Measurements from ENCODE around the gene MOCS1. TPM values are rescaled to one million over a fixed set of nuclear protein-coding genes. Genes with fewer than 3 reads are reported as not detected.

MOCS1 gene
- total and polyA plus RNA-seq, 2 experiments from 2014 or later = 17.2 to 28.1 TPM

GRCh38 chr6:39897698-39898097 lies 36.6 kb downstream of the MOCS1 start:
- Histone ChIP-seq H3K36me3 (ENCODE audit: insufficient read depth) (no peaks in the 10 kb centered on the region), H3K4me2 (peak overlapping the region; percentile 46; the same call in 1 of the 2 replicates), H4K20me1 (replicated peaks; ENCODE audit: insufficient read depth) (no peaks in the 10 kb centered on the region), H3K27me3 (ENCODE audit: insufficient read depth) (no peaks in the 10 kb centered on the region), H3K79me2 (replicated peaks; ENCODE audit: insufficient read depth) (no peaks in the 10 kb centered on the region), H2AFZ (no peak overlapping the region), H3K4me3 (no peak overlapping the region), H3K27ac (ENCODE audit: low read depth) (no peak overlapping the region), H3K4me1 (ENCODE audit: insufficient read depth) (peaks cover 16% of the 10 kb centered on the region), H3F3A (replicated peaks; ENCODE audit: low read depth) (no peaks in the 10 kb centered on the region), H3K9me2 (ENCODE audit: insufficient read depth) (peaks cover 15% of the 10 kb centered on the region; the same call in 1 of the 2 replicates)
- peak; percentile 38 for DNase-seq (ENCODE audit: low spot score)
- Mint-ChIP-seq H3K9me3 (no peaks in the 10 kb centered on the region), H3K27ac (no peak overlapping the region), H3K4me1 (peaks cover 21% of the 10 kb centered on the region), H3K4me3 (no peak overlapping the region), H3K36me3 (ENCODE audit: low read depth) (peaks cover 6% of the 10 kb centered on the region; the same call in 1 of the 3 replicates), H3K27me3 (ENCODE audit: insufficient read depth, low read depth, poor library complexity) (peaks cover 13% of the 10 kb centered on the region)
- peak; percentile 84 for ATAC-seq
- TF ChIP-seq, protein P1, sequence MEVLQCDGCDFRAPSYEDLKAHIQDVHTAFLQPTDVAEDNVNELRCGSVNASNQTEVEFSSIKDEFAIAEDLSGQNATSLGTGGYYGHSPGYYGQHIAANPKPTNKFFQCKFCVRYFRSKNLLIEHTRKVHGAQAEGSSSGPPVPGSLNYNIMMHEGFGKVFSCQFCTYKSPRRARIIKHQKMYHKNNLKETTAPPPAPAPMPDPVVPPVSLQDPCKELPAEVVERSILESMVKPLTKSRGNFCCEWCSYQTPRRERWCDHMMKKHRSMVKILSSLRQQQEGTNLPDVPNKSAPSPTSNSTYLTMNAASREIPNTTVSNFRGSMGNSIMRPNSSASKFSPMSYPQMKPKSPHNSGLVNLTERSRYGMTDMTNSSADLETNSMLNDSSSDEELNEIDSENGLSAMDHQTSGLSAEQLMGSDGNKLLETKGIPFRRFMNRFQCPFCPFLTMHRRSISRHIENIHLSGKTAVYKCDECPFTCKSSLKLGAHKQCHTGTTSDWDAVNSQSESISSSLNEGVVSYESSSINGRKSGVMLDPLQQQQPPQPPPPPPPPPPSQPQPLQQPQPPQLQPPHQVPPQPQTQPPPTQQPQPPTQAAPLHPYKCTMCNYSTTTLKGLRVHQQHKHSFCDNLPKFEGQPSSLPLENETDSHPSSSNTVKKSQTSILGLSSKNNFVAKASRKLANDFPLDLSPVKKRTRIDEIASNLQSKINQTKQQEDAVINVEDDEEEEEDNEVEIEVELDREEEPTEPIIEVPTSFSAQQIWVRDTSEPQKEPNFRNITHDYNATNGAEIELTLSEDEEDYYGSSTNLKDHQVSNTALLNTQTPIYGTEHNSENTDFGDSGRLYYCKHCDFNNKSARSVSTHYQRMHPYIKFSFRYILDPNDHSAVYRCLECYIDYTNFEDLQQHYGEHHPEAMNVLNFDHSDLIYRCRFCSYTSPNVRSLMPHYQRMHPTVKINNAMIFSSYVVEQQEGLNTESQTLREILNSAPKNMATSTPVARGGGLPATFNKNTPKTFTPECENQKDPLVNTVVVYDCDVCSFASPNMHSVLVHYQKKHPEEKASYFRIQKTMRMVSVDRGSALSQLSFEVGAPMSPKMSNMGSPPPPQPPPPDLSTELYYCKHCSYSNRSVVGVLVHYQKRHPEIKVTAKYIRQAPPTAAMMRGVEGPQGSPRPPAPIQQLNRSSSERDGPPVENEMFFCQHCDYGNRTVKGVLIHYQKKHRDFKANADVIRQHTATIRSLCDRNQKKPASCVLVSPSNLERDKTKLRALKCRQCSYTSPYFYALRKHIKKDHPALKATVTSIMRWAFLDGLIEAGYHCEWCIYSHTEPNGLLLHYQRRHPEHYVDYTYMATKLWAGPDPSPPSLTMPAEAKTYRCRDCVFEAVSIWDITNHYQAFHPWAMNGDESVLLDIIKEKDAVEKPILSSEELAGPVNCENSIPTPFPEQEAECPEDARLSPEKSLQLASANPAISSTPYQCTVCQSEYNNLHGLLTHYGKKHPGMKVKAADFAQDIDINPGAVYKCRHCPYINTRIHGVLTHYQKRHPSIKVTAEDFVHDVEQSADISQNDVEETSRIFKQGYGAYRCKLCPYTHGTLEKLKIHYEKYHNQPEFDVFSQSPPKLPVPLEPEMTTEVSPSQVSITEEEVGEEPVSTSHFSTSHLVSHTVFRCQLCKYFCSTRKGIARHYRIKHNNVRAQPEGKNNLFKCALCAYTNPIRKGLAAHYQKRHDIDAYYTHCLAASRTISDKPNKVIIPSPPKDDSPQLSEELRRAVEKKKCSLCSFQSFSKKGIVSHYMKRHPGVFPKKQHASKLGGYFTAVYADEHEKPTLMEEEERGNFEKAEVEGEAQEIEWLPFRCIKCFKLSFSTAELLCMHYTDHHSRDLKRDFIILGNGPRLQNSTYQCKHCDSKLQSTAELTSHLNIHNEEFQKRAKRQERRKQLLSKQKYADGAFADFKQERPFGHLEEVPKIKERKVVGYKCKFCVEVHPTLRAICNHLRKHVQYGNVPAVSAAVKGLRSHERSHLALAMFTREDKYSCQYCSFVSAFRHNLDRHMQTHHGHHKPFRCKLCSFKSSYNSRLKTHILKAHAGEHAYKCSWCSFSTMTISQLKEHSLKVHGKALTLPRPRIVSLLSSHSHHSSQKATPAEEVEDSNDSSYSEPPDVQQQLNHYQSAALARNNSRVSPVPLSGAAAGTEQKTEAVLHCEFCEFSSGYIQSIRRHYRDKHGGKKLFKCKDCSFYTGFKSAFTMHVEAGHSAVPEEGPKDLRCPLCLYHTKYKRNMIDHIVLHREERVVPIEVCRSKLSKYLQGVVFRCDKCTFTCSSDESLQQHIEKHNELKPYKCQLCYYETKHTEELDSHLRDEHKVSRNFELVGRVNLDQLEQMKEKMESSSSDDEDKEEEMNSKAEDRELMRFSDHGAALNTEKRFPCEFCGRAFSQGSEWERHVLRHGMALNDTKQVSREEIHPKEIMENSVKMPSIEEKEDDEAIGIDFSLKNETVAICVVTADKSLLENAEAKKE (CRISPR knock-in tag; IDR thresholded peaks at IDR 0.05) = peak; percentile 67
- TF ChIP-seq CREB1 (CRISPR knock-in tag; IDR thresholded peaks at IDR 0.05; ENCODE audit: low read depth) (no peak), EZH2 (IDR thresholded peaks at IDR 0.05; ENCODE audit: low read depth, unreplicated experiment) (no peak)

DNA sequence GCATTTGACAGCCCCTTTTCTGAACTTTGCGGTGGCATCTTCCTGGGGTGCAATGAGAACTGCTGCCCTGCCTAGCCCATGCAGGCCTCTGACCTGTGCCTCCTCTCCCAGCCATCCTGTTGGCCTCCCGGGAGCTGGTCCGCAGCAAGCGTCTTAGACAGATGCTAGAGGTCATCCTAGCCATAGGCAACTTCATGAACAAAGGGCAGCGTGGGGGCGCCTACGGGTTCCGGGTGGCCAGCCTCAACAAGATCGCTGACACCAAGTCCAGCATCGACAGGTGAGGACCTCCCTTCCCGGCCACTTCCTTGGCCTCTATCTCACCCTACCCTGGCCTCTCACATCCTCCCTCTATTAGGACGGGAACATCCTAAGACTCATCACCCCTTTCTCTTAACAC lies 37.6 kb downstream of the MOCS1 start:
- DNase-seq (ENCODE audit: low spot score) (no peak), ATAC-seq (no peak)
- H3K27ac Mint-ChIP-seq = no peak overlapping the region
- Histone ChIP-seq H4K20me1 (replicated peaks; ENCODE audit: insufficient read depth) (no peaks in the 10 kb centered on the region), H3F3A (replicated peaks; ENCODE audit: low read depth) (no peaks in the 10 kb centered on the region), H3K4me1 (ENCODE audit: insufficient read depth) (peaks cover 16% of the 10 kb centered on the region), H2AFZ (no peak overlapping the region), H3K4me3 (no peak overlapping the region), H3K79me2 (replicated peaks; ENCODE audit: insufficient read depth) (no peaks in the 10 kb centered on the region), H3K4me2 (no peak overlapping the region), H3K27me3 (ENCODE audit: insufficient read depth) (no peaks in the 10 kb centered on the region), H3K36me3 (ENCODE audit: insufficient read depth) (no peaks in the 10 kb centered on the region), H3K9me2 (ENCODE audit: insufficient read depth) (peaks cover 15% of the 10 kb centered on the region; the same call in 1 of the 2 replicates), H3K27ac (ENCODE audit: low read depth) (no peak overlapping the region)
- H3K36me3 Mint-ChIP-seq (ENCODE audit: low read depth) = peaks cover 6% of the 10 kb centered on the region; the same call in 1 of the 3 replicates
- peaks cover 21% of the 10 kb centered on the region for H3K4me1 Mint-ChIP-seq
- peaks cover 10% of the 10 kb centered on the region for H3K27me3 Mint-ChIP-seq (ENCODE audit: insufficient read depth, low read depth, poor library complexity)
- H3K9me3 Mint-ChIP-seq = no peaks in the 10 kb centered on the region
- H3K4me3 Mint-ChIP-seq = no peak overlapping the region
- TF ChIP-seq JUNB (IDR thresholded peaks at IDR 0.05; ENCODE audit: unreplicated experiment) = no peak
- no peak for TF ChIP-seq STAT1 (IDR thresholded peaks at IDR 0.05; ENCODE audit: unreplicated experiment)
- no peak for TF ChIP-seq NANOG (IDR thresholded peaks at IDR 0.05; ENCODE audit: borderline replicate concordance)
- TF ChIP-seq ZNF331 (CRISPR knock-in tag; IDR thresholded peaks at IDR 0.05; ENCODE audit: low read depth) = no peak
- TF ChIP-seq EZH2 (IDR thresholded peaks at IDR 0.05; ENCODE audit: low read depth, unreplicated experiment) = no peak
- TF ChIP-seq CREB1 (CRISPR knock-in tag; IDR thresholded peaks at IDR 0.05; ENCODE audit: low read depth) = no peak
- no peak for TF ChIP-seq EZH2phosphoT487 (IDR thresholded peaks at IDR 0.05; ENCODE audit: unreplicated experiment)
- TF ChIP-seq ETS1 (IDR thresholded peaks at IDR 0.05) = no peak
- TF ChIP-seq ZNF114 (CRISPR knock-in tag; IDR thresholded peaks at IDR 0.05) = no peak
- TF ChIP-seq, protein P2, sequence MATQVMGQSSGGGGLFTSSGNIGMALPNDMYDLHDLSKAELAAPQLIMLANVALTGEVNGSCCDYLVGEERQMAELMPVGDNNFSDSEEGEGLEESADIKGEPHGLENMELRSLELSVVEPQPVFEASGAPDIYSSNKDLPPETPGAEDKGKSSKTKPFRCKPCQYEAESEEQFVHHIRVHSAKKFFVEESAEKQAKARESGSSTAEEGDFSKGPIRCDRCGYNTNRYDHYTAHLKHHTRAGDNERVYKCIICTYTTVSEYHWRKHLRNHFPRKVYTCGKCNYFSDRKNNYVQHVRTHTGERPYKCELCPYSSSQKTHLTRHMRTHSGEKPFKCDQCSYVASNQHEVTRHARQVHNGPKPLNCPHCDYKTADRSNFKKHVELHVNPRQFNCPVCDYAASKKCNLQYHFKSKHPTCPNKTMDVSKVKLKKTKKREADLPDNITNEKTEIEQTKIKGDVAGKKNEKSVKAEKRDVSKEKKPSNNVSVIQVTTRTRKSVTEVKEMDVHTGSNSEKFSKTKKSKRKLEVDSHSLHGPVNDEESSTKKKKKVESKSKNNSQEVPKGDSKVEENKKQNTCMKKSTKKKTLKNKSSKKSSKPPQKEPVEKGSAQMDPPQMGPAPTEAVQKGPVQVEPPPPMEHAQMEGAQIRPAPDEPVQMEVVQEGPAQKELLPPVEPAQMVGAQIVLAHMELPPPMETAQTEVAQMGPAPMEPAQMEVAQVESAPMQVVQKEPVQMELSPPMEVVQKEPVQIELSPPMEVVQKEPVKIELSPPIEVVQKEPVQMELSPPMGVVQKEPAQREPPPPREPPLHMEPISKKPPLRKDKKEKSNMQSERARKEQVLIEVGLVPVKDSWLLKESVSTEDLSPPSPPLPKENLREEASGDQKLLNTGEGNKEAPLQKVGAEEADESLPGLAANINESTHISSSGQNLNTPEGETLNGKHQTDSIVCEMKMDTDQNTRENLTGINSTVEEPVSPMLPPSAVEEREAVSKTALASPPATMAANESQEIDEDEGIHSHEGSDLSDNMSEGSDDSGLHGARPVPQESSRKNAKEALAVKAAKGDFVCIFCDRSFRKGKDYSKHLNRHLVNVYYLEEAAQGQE (IDR thresholded peaks at IDR 0.05; ENCODE audit: unreplicated experiment) = no peak
